Trophoblast cell (in vitro differentiated cells and primary cell): Measurements from ENCODE around the gene TIMM13.

ENCODE experiments used
- DNase-seq, 2 donors: peaks; one replicate each; pipeline ENCODE4 v3.0.0-alpha.2; 2016
- H2AFZ ChIP-seq: 2 replicates; pipeline ENCODE4 v1.6.1; 2013; ENCODE audit warnings: low read length, moderate library complexity, mild to moderate bottlenecking; ENCODE audit not compliant: insufficient read depth, poor library complexity
- H2AK5ac ChIP-seq: 2 replicates; pipeline ENCODE4 v1.6.1; 2013; ENCODE audit warnings: mild to moderate bottlenecking, low read length
- H2BK120ac ChIP-seq: 2 replicates; pipeline ENCODE4 v1.6.1; 2013; ENCODE audit warnings: low read length, mild to moderate bottlenecking, moderate library complexity; ENCODE audit not compliant: insufficient read depth, poor library complexity
- H2BK12ac ChIP-seq: 2 replicates; pipeline ENCODE4 v1.6.1; 2013; ENCODE audit warnings: mild to moderate bottlenecking, low read length, moderate library complexity
- H2BK5ac ChIP-seq: 2 replicates; pipeline ENCODE4 v1.6.1; 2013; ENCODE audit warnings: low read length, low read depth, moderate library complexity, mild to moderate bottlenecking; ENCODE audit not compliant: poor library complexity
- H3K14ac ChIP-seq: 2 replicates; pipeline ENCODE4 v1.6.1; 2013; ENCODE audit warnings: mild to moderate bottlenecking, low read length
- H3K18ac ChIP-seq: 2 replicates; pipeline ENCODE4 v1.6.1; 2013; ENCODE audit warnings: mild to moderate bottlenecking, low read length
- H3K23ac ChIP-seq: 2 replicates; pipeline ENCODE4 v1.6.1; 2013; ENCODE audit warnings: low read length
- H3K27ac ChIP-seq: 2 replicates; pipeline ENCODE4 v1.5.1; 2013; ENCODE audit warnings: low read depth, mild to moderate bottlenecking, inconsistent platforms, low read length, moderate library complexity
- H3K27me3 ChIP-seq: 2 replicates; pipeline ENCODE4 v1.6.1; 2013; ENCODE audit warnings: inconsistent platforms, mild to moderate bottlenecking, low read length, moderate library complexity; ENCODE audit not compliant: insufficient read depth
- H3K36me3 ChIP-seq, 2 experiments: 1 replicate in 1 of 2; 2 replicates in 1 of 2; pipeline ENCODE4 v1.6.1; 2013; ENCODE audit warnings: low read length in 2 of 2, mild to moderate bottlenecking in 2 of 2, moderate library complexity in 1 of 2; ENCODE audit not compliant: insufficient read depth in 2 of 2, control insufficient read depth in 1 of 2
- H3K4ac ChIP-seq: 2 replicates; pipeline ENCODE4 v1.6.1; 2013; ENCODE audit warnings: low read depth, mild to moderate bottlenecking, low read length, moderate library complexity
- H3K4me1 ChIP-seq, 2 experiments: 1 replicate in 1 of 2; 2 replicates in 1 of 2; pipeline ENCODE4 v1.6.1; 2013; ENCODE audit warnings: low read length in 2 of 2, mild to moderate bottlenecking in 2 of 2, moderate library complexity in 1 of 2; ENCODE audit not compliant: insufficient read depth in 2 of 2, control insufficient read depth in 1 of 2
- H3K4me2 ChIP-seq: 2 replicates; pipeline ENCODE4 v1.6.1; 2013; ENCODE audit warnings: inconsistent platforms, mild to moderate bottlenecking, low read length, moderate library complexity
- H3K4me3 ChIP-seq: 2 replicates; pipeline ENCODE4 v1.5.1; 2013; ENCODE audit warnings: mild to moderate bottlenecking, low read depth, low read length, inconsistent platforms
- H3K79me1 ChIP-seq: one replicate; pipeline ENCODE4 v1.6.1; 2013; ENCODE audit warnings: low read length
- H3K79me2 ChIP-seq: 2 replicates; pipeline ENCODE4 v1.6.1; 2013; ENCODE audit warnings: low read length, mild to moderate bottlenecking; ENCODE audit not compliant: control insufficient read depth, insufficient read depth, poor library complexity
- H3K9ac ChIP-seq: 2 replicates; pipeline ENCODE4 v1.6.1; 2013; ENCODE audit warnings: mild to moderate bottlenecking, low read length
- H3K9me3 ChIP-seq: 2 replicates; pipeline ENCODE4 v1.6.1; 2013; ENCODE audit warnings: low read depth, mild to moderate bottlenecking, control low read depth, inconsistent platforms, low read length; ENCODE audit not compliant: insufficient read depth
- H4K12ac ChIP-seq: 2 replicates; pipeline ENCODE4 v1.6.1; 2013; ENCODE audit warnings: low read depth, mild to moderate bottlenecking, low read length, moderate library complexity
- H4K8ac ChIP-seq: 2 replicates; pipeline ENCODE4 v1.6.1; 2013; ENCODE audit warnings: low read depth, mild to moderate bottlenecking, low read length, moderate library complexity
- H4K91ac ChIP-seq: one replicate; pipeline ENCODE4 v1.6.1; 2013; ENCODE audit warnings: low read depth, mild to moderate bottlenecking, low read length, moderate library complexity
- WGBS: extraction: QIAGEN DNeasy Blood & Tissue Kit; methylation state at CpG from one replicate; pipeline ENCODE4 v1.1.7; 2013; ENCODE audit warnings: missing lambda C conversion rate; ENCODE audit not compliant: insufficient read length, insufficient coverage; ENCODE audit errors: extremely low coverage; 5-methylcytosine and 5-hydroxymethylcytosine counted together

TIMM13 gene

GRCh38 chr19:2423071-2423914 is 4.1 kb downstream of the TIMM13 start:
- no peak overlapping the region for H2AK5ac ChIP-seq
- no peak overlapping the region for H3K4me2 ChIP-seq
- H2BK5ac ChIP-seq = no peak overlapping the region
- no peak overlapping the region for H3K4ac ChIP-seq
- peaks cover 1% of the 10 kb centered on the region for H3K9me3 ChIP-seq
- peaks cover 11% of the 10 kb centered on the region for H3K79me2 ChIP-seq
- peaks cover 10% of the 10 kb centered on the region for H3K79me1 ChIP-seq
- no peak overlapping the region for H3K14ac ChIP-seq
- no peak for DNase-seq
- no peak overlapping the region for H3K18ac ChIP-seq
- H3K9ac ChIP-seq = no peak overlapping the region
- no peak overlapping the region for H3K4me3 ChIP-seq
- no peak overlapping the region for H2BK12ac ChIP-seq
- peaks cover 10 to 16% of the 10 kb centered on the region in 2 experiments for H3K4me1 ChIP-seq
- no peak overlapping the region for H3K27ac ChIP-seq
- peaks cover 13 to 21% of the 10 kb centered on the region in 2 experiments for H3K36me3 ChIP-seq
- no peak overlapping the region for H4K8ac ChIP-seq
- no CpG with 5 or more reads among the region's 19 CpGs for WGBS
- no peak overlapping the region for H3K23ac ChIP-seq
- no peak overlapping the region for H2AFZ ChIP-seq
- no peaks in the 10 kb centered on the region for H3K27me3 ChIP-seq
- no peak overlapping the region for H2BK120ac ChIP-seq
- no peak overlapping the region for H4K12ac ChIP-seq
- no peak overlapping the region for H4K91ac ChIP-seq

GRCh38 chr19:2421581-2422306 is 5.6 kb downstream of the TIMM13 start:
- Histone ChIP-seq H3K4me3 (no peak overlapping the region), H4K12ac (no peak overlapping the region), H3K9ac (no peak overlapping the region), H3K18ac (no peak overlapping the region), H4K91ac (no peak overlapping the region), H2AFZ (no peak overlapping the region), H3K14ac (no peak overlapping the region), H2BK5ac (no peak overlapping the region), H3K9me3 (peaks cover 1% of the 10 kb centered on the region), H3K4me2 (no peak overlapping the region), H3K27me3 (no peaks in the 10 kb centered on the region), H3K4me1 (peaks cover 9 to 13% of the 10 kb centered on the region in 2 experiments), H3K23ac (no peak overlapping the region), H2BK120ac (no peak overlapping the region), H3K79me2 (peaks cover 2% of the 10 kb centered on the region), H2AK5ac (no peak overlapping the region), H3K79me1 (peaks cover 2% of the 10 kb centered on the region), H4K8ac (no peak overlapping the region), H3K27ac (no peak overlapping the region), H3K36me3 (peaks cover 17 to 25% of the 10 kb centered on the region in 2 experiments), H2BK12ac (no peak overlapping the region), H3K4ac (no peak overlapping the region)
- no peak for DNase-seq
- no CpG with 5 or more reads among the region's 23 CpGs for WGBS

- no peak overlapping the region for H2BK5ac ChIP-seq
- H3K4me1 ChIP-seq = peaks cover 0 to 1% of the 10 kb centered on the region in 2 experiments
- H4K8ac ChIP-seq = no peak overlapping the region
- H2BK12ac ChIP-seq = no peak overlapping the region
- H3K14ac ChIP-seq = no peak overlapping the region
- DNase-seq = no peak
- no peaks in the 10 kb centered on the region for H3K27me3 ChIP-seq
- no peak overlapping the region for H2BK120ac ChIP-seq
- no CpG with 5 or more reads among the region's 2 CpGs for whole genome bisulfite sequencing
- H3K79me2 ChIP-seq = no peaks in the 10 kb centered on the region
- no peak overlapping the region for H2AFZ ChIP-seq
- H3K18ac ChIP-seq = no peak overlapping the region
- H3K79me1 ChIP-seq = peaks cover 2% of the 10 kb centered on the region
- no peak overlapping the region for H4K12ac ChIP-seq
- no peak overlapping the region for H3K4me3 ChIP-seq
- no peak overlapping the region for H3K4ac ChIP-seq
- no peak overlapping the region for H3K23ac ChIP-seq
- no peak overlapping the region for H3K4me2 ChIP-seq
- no peak overlapping the region for H4K91ac ChIP-seq
- H2AK5ac ChIP-seq = no peak overlapping the region
- H3K27ac ChIP-seq = no peak overlapping the region
- peaks cover 15 to 25% of the 10 kb centered on the region in 2 experiments for H3K36me3 ChIP-seq
- H3K9me3 ChIP-seq = no peaks in the 10 kb centered on the region
- H3K9ac ChIP-seq = no peak overlapping the region
Measured at GRCh38 chr19:2420490-2420889, 6.9 kb downstream of the TIMM13 start.

GRCh38 chr19:2419754-2420153 is 7.6 kb downstream of the TIMM13 start:
- H3K14ac ChIP-seq = no peak overlapping the region
- no peak for DNase-seq
- H2AFZ ChIP-seq = no peak overlapping the region
- no peak overlapping the region for H2BK12ac ChIP-seq
- H3K36me3 ChIP-seq = peaks cover 15 to 25% of the 10 kb centered on the region in 2 experiments
- H4K91ac ChIP-seq = no peak overlapping the region
- no peak overlapping the region for H3K4ac ChIP-seq
- no peaks in the 10 kb centered on the region for H3K9me3 ChIP-seq
- H3K9ac ChIP-seq = no peak overlapping the region
- WGBS = no CpG with 5 or more reads among the region's 7 CpGs
- H3K27ac ChIP-seq = no peak overlapping the region
- H3K79me1 ChIP-seq = no peaks in the 10 kb centered on the region
- no peak overlapping the region for H2BK5ac ChIP-seq
- no peaks in the 10 kb centered on the region for H3K79me2 ChIP-seq
- H3K4me2 ChIP-seq = no peak overlapping the region
- H2AK5ac ChIP-seq = no peak overlapping the region
- H2BK120ac ChIP-seq = no peak overlapping the region
- no peak overlapping the region for H3K4me3 ChIP-seq
- no peak overlapping the region for H3K18ac ChIP-seq
- no peak overlapping the region for H4K8ac ChIP-seq
- no peaks in the 10 kb centered on the region for H3K4me1 ChIP-seq
- no peaks in the 10 kb centered on the region for H3K27me3 ChIP-seq
- H4K12ac ChIP-seq = no peak overlapping the region
- H3K23ac ChIP-seq = no peak overlapping the region
